ENCODE data around the gene CACNA2D2. TPM values are rescaled to one million over a fixed set of nuclear protein-coding genes. Genes with fewer than 3 reads are reported as not detected.
"Not testable (repeated sequence)": the region's sequence is repeated elsewhere in the genome, so short reads cannot be mapped to it uniquely, and the experiment has no call there.

CACNA2D2 gene
- total and polyA plus RNA-seq, 2 donors (not counting 1 experiment from before 2014, with no cell fraction given), result 0.06 TPM; not detected in 1

DNA sequence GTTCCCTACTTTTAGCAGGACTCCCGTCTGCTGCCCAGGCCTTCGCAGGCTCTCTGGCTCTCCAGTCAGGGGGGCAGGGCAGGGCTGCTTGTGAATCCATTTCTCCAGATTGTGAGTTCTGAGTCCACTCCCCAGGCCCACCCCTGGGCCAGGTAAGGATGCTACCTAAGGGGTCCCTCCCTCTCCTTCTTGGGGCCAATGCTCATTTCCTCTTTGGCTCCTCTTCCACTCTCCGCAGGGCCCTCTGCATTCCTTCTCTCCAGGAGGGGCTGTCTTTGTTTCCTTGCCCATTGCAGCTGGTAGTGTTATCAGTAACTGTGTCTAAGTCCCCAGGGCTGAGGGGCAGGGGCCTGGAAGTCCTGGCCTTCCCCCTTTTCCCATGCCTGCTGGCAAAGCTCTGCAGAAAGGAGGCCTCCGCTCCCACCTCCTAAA lies 13.0 kb upstream of the CACNA2D2 start:
- Histone ChIP-seq H3K36me3 (ENCODE audit: control insufficient read depth, insufficient read depth, low read length) (no peaks in the 10 kb centered on the region), H3K79me2 (ENCODE audit: control insufficient read depth, insufficient read depth, low read length) (no peaks in the 10 kb centered on the region), H2AFZ (ENCODE audit: low read length) (no peak overlapping the region), H3K4me2 (ENCODE audit: extremely low read depth, insufficient read depth, low read length) (no peak overlapping the region), H3K4me1 (ENCODE audit: control insufficient read depth, extremely low read depth, insufficient read depth, low read length) (no peaks in the 10 kb centered on the region), H4K20me1 (ENCODE audit: control insufficient read depth, extremely low read depth, insufficient read depth, low read length) (no peaks in the 10 kb centered on the region), H3K4me3 (replicated peaks in 1 of 4; ENCODE audit: control extremely low read depth in 1 of 4, insufficient read depth in 1 of 4, low read depth in 3 of 4, low read length in 4 of 4) (no peak overlapping the region), H3K27ac (ENCODE audit: insufficient read depth, low read length) (no peak overlapping the region), H3K9me3 (ENCODE audit: control insufficient read depth, insufficient read depth, low read depth, low read length) (no peaks in the 10 kb centered on the region), H3K27me3 (ENCODE audit: control insufficient read depth, insufficient read depth, low read length) (peaks cover 8% of the 10 kb centered on the region), H3K9ac (ENCODE audit: insufficient read depth, low read length) (no peak overlapping the region)
- DNase-seq (ENCODE audit: low read depth in 2 of 2), result no peak
- no peak for TF ChIP-seq EZH2 (IDR thresholded peaks at IDR 0.05; ENCODE audit: low read length, missing control alignments)
- no peak for TF ChIP-seq CTCF (conservative IDR thresholded peaks at IDR 0.05 in 1 of 2, IDR thresholded peaks at IDR 0.05 in 1 of 2; ENCODE audit: low read depth in 1 of 2, low read length in 2 of 2)

- Histone ChIP-seq H3K27ac (ENCODE audit: insufficient read depth, low read length) (no peak overlapping the region), H3K4me3 (replicated peaks in 1 of 4; ENCODE audit: control extremely low read depth in 1 of 4, insufficient read depth in 1 of 4, low read depth in 3 of 4, low read length in 4 of 4) (no peak overlapping the region), H3K79me2 (ENCODE audit: control insufficient read depth, insufficient read depth, low read length) (no peaks in the 10 kb centered on the region), H3K9me3 (ENCODE audit: control insufficient read depth, insufficient read depth, low read depth, low read length) (no peaks in the 10 kb centered on the region), H2AFZ (ENCODE audit: low read length) (no peak overlapping the region), H3K27me3 (ENCODE audit: control insufficient read depth, insufficient read depth, low read length) (peaks cover 8% of the 10 kb centered on the region), H3K36me3 (ENCODE audit: control insufficient read depth, insufficient read depth, low read length) (no peaks in the 10 kb centered on the region), H3K4me1 (ENCODE audit: control insufficient read depth, extremely low read depth, insufficient read depth, low read length) (no peaks in the 10 kb centered on the region), H4K20me1 (ENCODE audit: control insufficient read depth, extremely low read depth, insufficient read depth, low read length) (no peaks in the 10 kb centered on the region), H3K9ac (ENCODE audit: insufficient read depth, low read length) (no peak overlapping the region), H3K4me2 (ENCODE audit: extremely low read depth, insufficient read depth, low read length) (no peak overlapping the region)
- peak in 1 of 2 donors; percentile 12 for DNase-seq (ENCODE audit: low read depth in 2 of 2)
- TF ChIP-seq CTCF (conservative IDR thresholded peaks at IDR 0.05 in 1 of 2, IDR thresholded peaks at IDR 0.05 in 1 of 2; ENCODE audit: low read depth in 1 of 2, low read length in 2 of 2) (no peak), EZH2 (IDR thresholded peaks at IDR 0.05; ENCODE audit: low read length, missing control alignments) (no peak)
These were observed 12.4 kb upstream of the CACNA2D2 start for GRCh38 chr3:50515565-50516439.

DNA sequence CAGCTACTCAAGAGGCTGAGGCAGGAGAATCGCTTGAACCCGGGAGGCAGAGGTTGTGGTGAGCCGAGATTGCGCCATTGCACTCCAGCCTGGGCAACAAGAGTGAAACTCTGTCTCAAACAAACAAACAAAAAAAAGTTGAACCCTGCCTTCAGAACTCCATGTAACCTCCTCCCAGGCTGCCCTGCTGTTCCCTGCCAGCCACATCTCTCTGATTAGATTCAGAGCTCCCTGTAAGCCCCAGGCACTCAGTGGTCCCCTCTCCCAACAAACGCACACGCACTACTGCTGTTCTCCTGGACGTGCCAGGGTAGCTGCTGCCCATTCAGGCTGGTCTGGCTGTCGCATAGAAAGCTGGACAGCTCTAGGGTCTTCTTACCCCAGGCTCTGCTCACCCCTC lies 9.5 kb upstream of the CACNA2D2 start:
- H3K4me2 ChIP-seq (ENCODE audit: extremely low read depth, insufficient read depth, low read length); H4K20me1 ChIP-seq (ENCODE audit: control insufficient read depth, extremely low read depth, insufficient read depth, low read length); H3K9me3 ChIP-seq (ENCODE audit: control insufficient read depth, insufficient read depth, low read depth, low read length); H3K4me3 ChIP-seq (replicated peaks in 1 of 4; ENCODE audit: control extremely low read depth in 1 of 4, insufficient read depth in 1 of 4, low read depth in 3 of 4, low read length in 4 of 4); H2AFZ ChIP-seq (ENCODE audit: low read length); H3K4me1 ChIP-seq (ENCODE audit: control insufficient read depth, extremely low read depth, insufficient read depth, low read length); H3K27ac ChIP-seq (ENCODE audit: insufficient read depth, low read length); DNase-seq (ENCODE audit: low read depth in 2 of 2); H3K36me3 ChIP-seq (ENCODE audit: control insufficient read depth, insufficient read depth, low read length); H3K27me3 ChIP-seq (ENCODE audit: control insufficient read depth, insufficient read depth, low read length); H3K79me2 ChIP-seq (ENCODE audit: control insufficient read depth, insufficient read depth, low read length); H3K9ac ChIP-seq (ENCODE audit: insufficient read depth, low read length): not testable (repeated sequence)

Data from fibroblast of lung (primary cell).